HG02938 (cell line): ENCODE measurements around the gene OVCA2.

Experiments
- ATAC-seq: cut with Tn5 transposase; IDR thresholded peaks from one replicate; pipeline ENCODE4 v1.9.1; 2021; ENCODE audit warnings: mild to moderate bottlenecking, moderate library complexity; ENCODE audit not compliant: unreplicated experiment

OVCA2 gene

GRCh38 chr17:2082003-2082781 is 40.4 kb downstream of the OVCA2 start:
- no peak for ATAC-seq

- ATAC-seq, result no peak
These were observed 41.8 kb downstream of the OVCA2 start for GRCh38 chr17:2083613-2084035.

GRCh38 chr17:2084036-2084765 is 42.4 kb downstream of the OVCA2 start:
- ATAC-seq, result no peak

GRCh38 chr17:2084766-2085647 is 43.2 kb downstream of the OVCA2 start:
- no peak for ATAC-seq

- ATAC-seq, result no peak
These were observed 43.8 kb downstream of the OVCA2 start for GRCh38 chr17:2085648-2085949.

GRCh38 chr17:2086306-2086705 is 44.5 kb downstream of the OVCA2 start:
- ATAC-seq, result no peak

GRCh38 chr17:2087597-2088211 is 45.9 kb downstream of the OVCA2 start:
- ATAC-seq, result peak; percentile 36

- peak; percentile 17 for ATAC-seq
These were observed 47.2 kb downstream of the OVCA2 start for GRCh38 chr17:2089021-2089422.

GRCh38 chr17:2090210-2090641 is 48.4 kb downstream of the OVCA2 start:
- ATAC-seq, result no peak

GRCh38 chr17:2090804-2091534 is 49.1 kb downstream of the OVCA2 start:
- no peak for ATAC-seq

- ATAC-seq, result no peak
These were observed 50.4 kb downstream of the OVCA2 start for GRCh38 chr17:2092253-2092652.
